Loucy (cell line): Measurements from ENCODE around the gene GSK3B.

Experiments
- EZH2phosphoT487 ChIP-seq: fragments of 200-600 bp; IDR thresholded peaks from 2 replicates; pipeline ENCODE4 v1.6.1; 2018; ENCODE audit warnings: antibody characterized with exemption, mild to moderate bottlenecking, moderate library complexity, borderline replicate concordance
- TF ChIP-seq, protein P1 (sequence below): fragments of 200-600 bp; sonication (generic); conservative IDR thresholded peaks from 2 replicates; pipeline ENCODE4 v1.5.1; 2014; ENCODE audit warnings: mild to moderate bottlenecking, antibody characterized with exemption, low read length

DNA sequence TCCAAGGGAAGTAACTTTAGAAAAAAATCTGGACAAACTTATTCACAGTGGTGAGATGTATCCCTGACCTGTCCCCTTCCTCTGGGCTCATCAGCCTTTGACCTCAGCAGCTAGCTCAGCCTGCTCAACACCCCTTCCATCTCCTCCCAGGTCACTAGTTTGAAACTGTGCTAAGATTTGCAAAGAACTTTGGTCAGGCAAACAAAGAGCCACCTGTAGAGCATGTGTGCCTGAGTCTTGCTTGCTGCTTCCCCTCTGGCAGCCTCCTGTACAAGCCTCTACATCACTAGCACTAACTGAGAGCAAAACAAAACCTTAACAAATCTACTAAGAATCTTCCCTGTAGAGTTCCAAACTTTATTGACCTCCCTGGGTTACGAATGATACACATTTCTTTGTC is 268.4 kb downstream of the GSK3B start:
- TF ChIP-seq, protein P1, sequence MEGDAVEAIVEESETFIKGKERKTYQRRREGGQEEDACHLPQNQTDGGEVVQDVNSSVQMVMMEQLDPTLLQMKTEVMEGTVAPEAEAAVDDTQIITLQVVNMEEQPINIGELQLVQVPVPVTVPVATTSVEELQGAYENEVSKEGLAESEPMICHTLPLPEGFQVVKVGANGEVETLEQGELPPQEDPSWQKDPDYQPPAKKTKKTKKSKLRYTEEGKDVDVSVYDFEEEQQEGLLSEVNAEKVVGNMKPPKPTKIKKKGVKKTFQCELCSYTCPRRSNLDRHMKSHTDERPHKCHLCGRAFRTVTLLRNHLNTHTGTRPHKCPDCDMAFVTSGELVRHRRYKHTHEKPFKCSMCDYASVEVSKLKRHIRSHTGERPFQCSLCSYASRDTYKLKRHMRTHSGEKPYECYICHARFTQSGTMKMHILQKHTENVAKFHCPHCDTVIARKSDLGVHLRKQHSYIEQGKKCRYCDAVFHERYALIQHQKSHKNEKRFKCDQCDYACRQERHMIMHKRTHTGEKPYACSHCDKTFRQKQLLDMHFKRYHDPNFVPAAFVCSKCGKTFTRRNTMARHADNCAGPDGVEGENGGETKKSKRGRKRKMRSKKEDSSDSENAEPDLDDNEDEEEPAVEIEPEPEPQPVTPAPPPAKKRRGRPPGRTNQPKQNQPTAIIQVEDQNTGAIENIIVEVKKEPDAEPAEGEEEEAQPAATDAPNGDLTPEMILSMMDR = no peak
- TF ChIP-seq EZH2phosphoT487 = no peak
